GM12864 (cell line): ENCODE data around the gene IBA57.

Experiments
- DNase-seq: peaks from one replicate; pipeline ENCODE4 v3.0.0-alpha.2; 2011; ENCODE audit warnings: low read depth
- H3K4me3 ChIP-seq: 2 replicates; pipeline ENCODE4 v1.5.1; 2011; ENCODE audit warnings: mild to moderate bottlenecking, low read depth, low read length, control low read depth
- TF ChIP-seq, protein P1 (sequence below): IDR thresholded peaks from 2 replicates; pipeline ENCODE4 v1.5.1; 2011; ENCODE audit warnings: low read depth, mild to moderate bottlenecking, moderate library complexity, low read length, control low read depth, inconsistent platforms; ENCODE audit errors: missing control alignments

The IBA57 gene

DNA sequence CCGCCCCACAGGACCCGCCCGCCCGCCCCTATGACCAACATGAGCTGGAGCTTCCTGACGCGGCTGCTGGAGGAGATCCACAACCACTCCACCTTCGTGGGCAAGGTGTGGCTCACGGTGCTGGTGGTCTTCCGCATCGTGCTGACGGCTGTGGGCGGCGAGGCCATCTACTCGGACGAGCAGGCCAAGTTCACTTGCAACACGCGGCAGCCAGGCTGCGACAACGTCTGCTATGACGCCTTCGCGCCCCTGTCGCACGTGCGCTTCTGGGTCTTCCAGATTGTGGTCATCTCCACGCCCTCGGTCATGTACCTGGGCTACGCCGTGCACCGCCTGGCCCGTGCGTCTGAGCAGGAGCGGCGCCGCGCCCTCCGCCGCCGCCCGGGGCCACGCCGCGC is 7.9 kb upstream of the IBA57 start:
- DNase-seq: no peak
- H3K4me3 ChIP-seq: no peak overlapping the region
- TF ChIP-seq, protein P1, sequence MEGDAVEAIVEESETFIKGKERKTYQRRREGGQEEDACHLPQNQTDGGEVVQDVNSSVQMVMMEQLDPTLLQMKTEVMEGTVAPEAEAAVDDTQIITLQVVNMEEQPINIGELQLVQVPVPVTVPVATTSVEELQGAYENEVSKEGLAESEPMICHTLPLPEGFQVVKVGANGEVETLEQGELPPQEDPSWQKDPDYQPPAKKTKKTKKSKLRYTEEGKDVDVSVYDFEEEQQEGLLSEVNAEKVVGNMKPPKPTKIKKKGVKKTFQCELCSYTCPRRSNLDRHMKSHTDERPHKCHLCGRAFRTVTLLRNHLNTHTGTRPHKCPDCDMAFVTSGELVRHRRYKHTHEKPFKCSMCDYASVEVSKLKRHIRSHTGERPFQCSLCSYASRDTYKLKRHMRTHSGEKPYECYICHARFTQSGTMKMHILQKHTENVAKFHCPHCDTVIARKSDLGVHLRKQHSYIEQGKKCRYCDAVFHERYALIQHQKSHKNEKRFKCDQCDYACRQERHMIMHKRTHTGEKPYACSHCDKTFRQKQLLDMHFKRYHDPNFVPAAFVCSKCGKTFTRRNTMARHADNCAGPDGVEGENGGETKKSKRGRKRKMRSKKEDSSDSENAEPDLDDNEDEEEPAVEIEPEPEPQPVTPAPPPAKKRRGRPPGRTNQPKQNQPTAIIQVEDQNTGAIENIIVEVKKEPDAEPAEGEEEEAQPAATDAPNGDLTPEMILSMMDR: no peak

DNA sequence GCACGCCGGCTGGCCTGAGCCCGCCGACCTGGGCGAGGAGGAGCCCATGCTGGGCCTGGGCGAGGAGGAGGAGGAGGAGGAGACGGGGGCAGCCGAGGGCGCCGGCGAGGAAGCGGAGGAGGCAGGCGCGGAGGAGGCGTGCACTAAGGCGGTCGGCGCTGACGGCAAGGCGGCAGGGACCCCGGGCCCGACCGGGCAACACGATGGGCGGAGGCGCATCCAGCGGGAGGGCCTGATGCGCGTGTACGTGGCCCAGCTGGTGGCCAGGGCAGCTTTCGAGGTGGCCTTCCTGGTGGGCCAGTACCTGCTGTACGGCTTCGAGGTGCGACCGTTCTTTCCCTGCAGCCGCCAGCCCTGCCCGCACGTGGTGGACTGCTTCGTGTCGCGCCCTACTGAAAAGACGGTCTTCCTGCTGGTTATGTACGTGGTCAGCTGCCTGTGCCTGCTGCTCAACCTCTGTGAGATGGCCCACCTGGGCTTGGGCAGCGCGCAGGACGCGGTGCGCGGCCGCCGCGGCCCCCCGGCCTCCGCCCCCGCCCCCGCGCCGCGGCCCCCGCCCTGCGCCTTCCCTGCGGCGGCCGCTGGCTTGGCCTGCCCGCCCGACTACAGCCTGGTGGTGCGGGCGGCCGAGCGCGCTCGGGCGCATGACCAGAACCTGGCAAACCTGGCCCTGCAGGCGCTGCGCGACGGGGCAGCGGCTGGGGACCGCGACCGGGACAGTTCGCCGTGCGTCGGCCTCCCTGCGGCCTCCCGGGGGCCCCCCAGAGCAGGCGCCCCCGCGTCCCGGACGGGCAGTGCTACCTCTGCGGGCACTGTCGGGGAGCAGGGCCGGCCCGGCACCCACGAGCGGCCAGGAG is 7.2 kb upstream of the IBA57 start:
- TF ChIP-seq, protein P1: no peak
- no peak overlapping the region for H3K4me3 ChIP-seq

GRCh38 chr1:228159008-228159665 is 6.5 kb upstream of the IBA57 start:
- TF ChIP-seq, protein P1: no peak
- H3K4me3 ChIP-seq: no peak overlapping the region
- no peak for DNase-seq

More for the DNA sequence above, 7.2 kb upstream of the IBA57 start:
- DNase-seq: no peak

- TF ChIP-seq, protein P1: no peak
- no peak for DNase-seq
- no peak overlapping the region for H3K4me3 ChIP-seq
Measured at GRCh38 chr1:228160201-228160761, 5.3 kb upstream of the IBA57 start.

- TF ChIP-seq, protein P1: no peak
- H3K4me3 ChIP-seq: no peak overlapping the region
- DNase-seq: no peak
Measured at GRCh38 chr1:228161362-228161761, 4.2 kb upstream of the IBA57 start.

GRCh38 chr1:228161866-228162265 is 3.7 kb upstream of the IBA57 start:
- DNase-seq: no peak
- TF ChIP-seq, protein P1: no peak
- H3K4me3 ChIP-seq: no peak overlapping the region
